H54 (cell line): ENCODE results near the gene NALCN.

Experiments
- DNase-seq: peaks from one replicate; pipeline ENCODE4 v3.0.0; 2011; ENCODE audit warnings: low spot score, mixed read lengths; ENCODE audit not compliant: insufficient read length
- FAIRE-seq: peaks from 3 replicates; lab custom pipeline; 2011; peaks lifted over from hg19 to GRCh38; lab: Jason Lieb, UNC
- POLR2A ChIP-seq: IDR thresholded peaks from 2 replicates; pipeline ENCODE4 v1.6.1; 2011; ENCODE audit warnings: low read depth, mild to moderate bottlenecking, low read length

Gene NALCN

DNA sequence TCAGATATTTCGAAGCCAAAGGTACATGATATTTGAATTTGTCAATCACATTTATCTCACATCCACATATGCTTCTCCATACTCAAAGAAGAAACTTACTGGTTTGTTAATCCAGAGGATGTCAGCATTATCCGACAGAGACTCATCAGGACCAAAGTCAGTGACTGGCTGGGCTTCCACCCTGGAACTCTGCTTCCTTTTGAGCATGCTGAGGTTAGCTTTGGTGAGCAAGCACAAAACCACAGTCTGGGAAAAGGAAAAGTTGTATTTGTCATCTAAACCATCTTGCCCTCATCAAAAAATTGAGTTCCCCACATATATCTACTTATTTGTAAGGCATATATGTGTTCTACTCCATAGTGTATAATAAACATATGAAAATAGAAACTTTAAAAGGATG lies 17.4 kb downstream of the NALCN start:
- DNase-seq (no peak), FAIRE-seq (no peak)
- no peak for TF ChIP-seq POLR2A

DNA sequence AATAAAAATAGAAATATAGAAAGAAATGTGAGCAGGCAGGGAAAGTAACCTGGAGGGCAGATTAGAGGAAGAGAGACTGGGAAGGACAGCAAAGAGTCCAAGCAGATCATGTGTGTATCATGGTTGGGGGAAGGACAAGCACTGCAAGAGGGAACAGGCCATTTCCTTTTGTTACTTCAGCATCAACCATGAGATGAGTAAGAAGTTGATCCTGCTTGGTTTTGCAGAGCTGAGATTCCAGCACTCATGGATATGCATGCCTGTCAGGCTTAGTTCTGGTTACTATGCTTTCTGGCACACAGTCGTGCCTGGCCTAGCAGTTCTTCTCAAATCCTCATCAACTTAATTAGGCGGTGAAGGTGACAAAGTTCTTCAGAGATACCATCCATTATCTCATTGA lies 18.1 kb downstream of the NALCN start:
- DNase-seq (no peak), FAIRE-seq (no peak)
- TF ChIP-seq POLR2A: no peak

GRCh38 chr13:101397742-101398141 lies 18.6 kb downstream of the NALCN start:
- FAIRE-seq (peak; percentile 100), DNase-seq (peak; percentile 71)
- no peak for TF ChIP-seq POLR2A

DNA sequence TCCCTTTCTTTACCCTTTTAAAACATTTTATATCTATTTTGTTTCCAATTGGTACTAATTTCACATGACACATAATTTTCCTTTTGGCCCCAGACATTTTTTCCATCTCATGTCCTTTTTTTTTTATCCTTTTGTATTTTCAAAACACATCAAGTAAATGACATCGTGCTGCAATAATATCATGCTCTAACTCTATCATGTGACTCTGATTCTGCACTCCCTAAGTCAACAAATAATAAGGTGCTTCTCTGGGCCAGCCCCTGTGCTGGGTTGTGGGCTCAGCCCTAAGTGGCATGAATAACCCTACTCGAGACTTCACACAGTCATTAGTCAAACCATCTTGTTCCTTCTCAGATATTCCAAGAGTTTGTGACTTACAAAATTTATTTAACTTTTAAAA lies 21.7 kb downstream of the NALCN start:
- no peak for TF ChIP-seq POLR2A
- DNase-seq (no peak), FAIRE-seq (peak; percentile 97)

- no peak for TF ChIP-seq POLR2A
- DNase-seq (no peak), FAIRE-seq (no peak)
These were observed 23.2 kb downstream of the NALCN start for GRCh38 chr13:101393140-101393539.

DNA sequence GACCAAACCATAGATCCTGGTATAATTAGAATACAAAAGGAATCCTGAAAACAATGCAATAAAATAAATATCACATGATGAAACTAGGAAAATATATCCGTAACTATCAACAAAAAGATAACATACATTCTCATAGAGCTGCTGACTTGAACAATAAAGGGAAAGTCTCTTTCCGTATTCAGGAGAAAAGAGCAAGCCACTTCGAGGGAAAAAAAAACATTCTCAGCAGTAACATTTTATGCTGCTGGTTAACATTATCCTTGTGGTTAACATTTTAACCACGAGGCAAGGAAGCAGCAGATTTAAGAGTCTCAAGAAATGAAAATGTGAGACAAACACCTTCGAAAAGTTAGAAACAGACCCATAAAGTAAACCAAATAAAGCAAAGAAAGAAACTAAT lies 25.8 kb downstream of the NALCN start:
- peak; percentile 99 for FAIRE-seq
- no peak for TF ChIP-seq POLR2A
- DNase-seq: no peak

- DNase-seq (no peak), FAIRE-seq (peak; percentile 83)
- no peak for TF ChIP-seq POLR2A
These were observed 31.4 kb downstream of the NALCN start for GRCh38 chr13:101384929-101385328.

DNA sequence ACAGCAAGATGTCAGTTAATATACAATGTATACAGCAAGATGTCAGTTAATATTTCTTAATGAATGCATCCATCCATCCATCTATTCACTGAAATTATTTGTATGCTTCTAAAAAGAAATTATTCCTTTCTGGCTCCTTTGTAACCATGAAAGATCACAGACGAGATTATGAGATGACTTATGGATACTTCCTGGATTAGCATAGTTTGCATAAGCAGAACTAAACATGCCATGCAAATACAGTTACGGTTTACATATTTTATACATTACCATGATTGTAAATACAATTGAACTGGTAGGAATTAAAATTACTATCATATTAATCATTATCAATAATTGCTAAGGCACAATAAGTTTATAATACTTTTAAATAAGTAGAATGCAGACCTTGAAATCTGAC lies 32.7 kb downstream of the NALCN start:
- no peak for TF ChIP-seq POLR2A
- peak; percentile 87 for FAIRE-seq
- DNase-seq: no peak

GRCh38 chr13:101382701-101383100 lies 33.6 kb downstream of the NALCN start:
- no peak for TF ChIP-seq POLR2A
- FAIRE-seq (peak; percentile 89), DNase-seq (no peak)

- FAIRE-seq (peak; percentile 52), DNase-seq (no peak)
- no peak for TF ChIP-seq POLR2A
These were observed 34.2 kb downstream of the NALCN start for GRCh38 chr13:101382086-101382485.

DNA sequence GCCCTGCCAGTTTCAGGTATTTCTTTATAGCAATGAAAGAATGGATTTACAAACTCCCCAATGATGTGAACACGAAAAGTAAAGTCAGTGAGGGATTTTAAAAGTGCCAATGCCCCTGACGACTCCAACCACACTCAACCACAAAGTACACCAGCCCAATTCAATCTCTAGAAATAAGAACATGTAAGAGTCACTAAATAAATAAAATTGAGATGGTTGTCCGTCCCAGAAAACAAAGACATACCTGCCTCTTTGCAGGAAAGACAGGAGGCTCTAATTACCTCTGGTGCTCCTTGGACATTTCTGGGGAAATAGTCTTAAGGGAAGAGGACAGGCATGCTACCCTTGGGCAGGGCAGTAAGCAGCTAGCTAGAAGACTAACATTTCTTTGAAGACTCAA lies 55.8 kb downstream of the NALCN start:
- no peak for DNase-seq

DNA sequence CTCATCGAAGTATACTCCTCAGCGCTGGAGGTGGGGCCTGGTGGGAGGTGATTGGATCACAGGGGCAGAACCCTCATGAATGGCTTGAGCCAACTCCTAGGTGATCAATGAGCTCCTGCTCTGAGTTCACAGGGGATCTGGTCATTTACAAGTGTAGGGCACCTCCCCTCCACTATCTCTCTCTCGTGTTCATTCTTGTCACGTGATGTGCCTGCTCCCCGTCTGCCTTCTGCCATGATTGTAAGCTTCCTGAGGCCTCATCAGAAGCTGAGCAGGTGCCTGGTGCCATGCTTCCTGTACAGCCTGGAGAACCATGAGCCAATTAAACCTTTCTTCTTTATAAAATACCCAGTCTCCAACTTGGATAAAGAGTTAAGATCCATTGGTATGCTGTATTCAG lies 61.4 kb downstream of the NALCN start:
- FAIRE-seq (peak; percentile 73), DNase-seq (no peak)
- TF ChIP-seq POLR2A: no peak

More for the DNA sequence above, 55.8 kb downstream of the NALCN start:
- no peak for FAIRE-seq
- TF ChIP-seq POLR2A: no peak

GRCh38 chr13:101346942-101347728 lies 69.2 kb downstream of the NALCN start:
- no peak for DNase-seq
- FAIRE-seq: peak; percentile 96
- no peak for TF ChIP-seq POLR2A

- FAIRE-seq (no peak), DNase-seq (no peak)
- no peak for TF ChIP-seq POLR2A
These were observed 70.1 kb downstream of the NALCN start for GRCh38 chr13:101346161-101346560.

- TF ChIP-seq POLR2A: no peak
- DNase-seq (no peak), FAIRE-seq (no peak)
These were observed 73.0 kb downstream of the NALCN start for GRCh38 chr13:101343128-101343787.
